Smooth muscle cell (in vitro differentiated cells): Measurements from ENCODE around the gene PRUNE1. TPM values are rescaled to one million over a fixed set of nuclear protein-coding genes. Genes with fewer than 3 reads are reported as not detected.

Experiments
- DNase-seq: peaks from one replicate; lab custom pipeline; 2025; ENCODE audit not compliant: unreplicated experiment; lab: John Stamatoyannopoulos, UW
- H2AFZ ChIP-seq: fragments of 200-600 bp; sonication (generic); 2 replicates; pipeline ENCODE4 v1.6.0; 2016; ENCODE audit warnings: antibody characterized with exemption, low read depth, mild to moderate bottlenecking
- H3F3A ChIP-seq: fragments of 200-600 bp; sonication (generic); 2 replicates; pipeline ENCODE4 v1.6.0; 2017; ENCODE audit warnings: antibody characterized with exemption, low read depth
- H3K27ac ChIP-seq: fragments of 200-600 bp; sonication (generic); 2 replicates; pipeline ENCODE4 v1.5.1; 2016; ENCODE audit warnings: low read depth, mild to moderate bottlenecking
- H3K27me3 ChIP-seq: fragments of 200-600 bp; sonication (generic); 2 replicates; pipeline ENCODE4 v1.6.1; 2016; ENCODE audit warnings: low read depth, mild to moderate bottlenecking
- H3K36me3 ChIP-seq: fragments of 200-600 bp; sonication (generic); 2 replicates; pipeline ENCODE4 v1.5.1; 2016; ENCODE audit warnings: low read depth
- H3K4me1 ChIP-seq: fragments of 200-600 bp; sonication (generic); 2 replicates; pipeline ENCODE4 v1.5.1; 2016; ENCODE audit warnings: low read depth
- H3K4me2 ChIP-seq: fragments of 200-600 bp; sonication (generic); 2 replicates; pipeline ENCODE4 v1.6.0; 2016; ENCODE audit warnings: mild to moderate bottlenecking
- H3K4me3 ChIP-seq: fragments of 200-600 bp; sonication (generic); 2 replicates; pipeline ENCODE4 v1.5.1; 2016; ENCODE audit warnings: mild to moderate bottlenecking
- H3K79me2 ChIP-seq: fragments of 200-600 bp; sonication (generic); 2 replicates; pipeline ENCODE4 v1.6.0; 2016; ENCODE audit warnings: low read depth, mild to moderate bottlenecking
- H3K9ac ChIP-seq: fragments of 200-600 bp; sonication (generic); 2 replicates; pipeline ENCODE4 v1.6.0; 2016; ENCODE audit warnings: low read depth
- H3K9me3 ChIP-seq: fragments of 200-600 bp; sonication (generic); replicated peaks from 2 replicates; pipeline ENCODE4 v1.5.1; 2016; ENCODE audit warnings: low read depth
- H4K20me1 ChIP-seq: fragments of 200-600 bp; sonication (generic); 2 replicates; pipeline ENCODE4 v1.6.0; 2016; ENCODE audit warnings: low read depth
- CTCF ChIP-seq: fragments of 200-600 bp; sonication (generic); IDR thresholded peaks from 2 replicates; pipeline ENCODE4 v1.5.1; 2017; ENCODE audit warnings: borderline replicate concordance, mild to moderate bottlenecking, antibody characterized with exemption; ENCODE audit not compliant: insufficient read depth, poor library complexity, severe bottlenecking
- WGBS: methylation state at CpG from one replicate; pipeline ENCODE4 v1.1.7; 2016; ENCODE audit warnings: low lambda C conversion rate; 5-methylcytosine and 5-hydroxymethylcytosine counted together
- polyA plus RNA-seq: library from polyadenylated mRNA; unstranded; fragments of >200 nt; fragmentation: Nextera tagmentation; extraction: Ambion mirVana; gene quantifications from 2 replicates; pipeline ENCODE4 v1.2.1, GENCODE V29; 2016
- total RNA-seq: library from RNA; depleted of rRNA; stranded (reverse); fragments of >200 nt; gene quantifications from 2 replicates; pipeline ENCODE4 v1.2.3, GENCODE V29; 2014

Gene PRUNE1
- total and polyA plus RNA-seq, 2 experiments from 2014 or later: 15.2 to 19.5 TPM

- no peaks in the 10 kb centered on the region for H3K9me3 ChIP-seq
- H3K4me3 ChIP-seq: no peak within 1 kb of the TSS
- no peak within 1 kb of the TSS for H3K4me2 ChIP-seq
- TF ChIP-seq CTCF: no peak
- no peaks in the 10 kb centered on the region for H4K20me1 ChIP-seq
- H2AFZ ChIP-seq: no peak within 1 kb of the TSS
- no peaks in the 10 kb centered on the region for H3K36me3 ChIP-seq
- 66% methylated on average over 12 of the region's 12 CpGs for WGBS
- no peak within 1 kb of the TSS for H3K27ac ChIP-seq
- peaks cover 7% of the 10 kb centered on the region for H3F3A ChIP-seq
- H3K27me3 ChIP-seq: no peaks in the 10 kb centered on the region
- H3K4me1 ChIP-seq: peaks cover 22% of the 10 kb centered on the region
- DNase-seq: no peak
- no peaks in the 10 kb centered on the region for H3K79me2 ChIP-seq
- no peak within 1 kb of the TSS for H3K9ac ChIP-seq
Observed at GRCh38 chr1:150981805-150982712, 26.2 kb upstream of the PRUNE1 start, which contains the start of gene ANXA9. ANXA9 (plus strand) TSS chr1:150982292; CDS start chr1:150983106, 814 bp downstream.

GRCh38 chr1:150985179-150985825 lies 22.9 kb upstream of the PRUNE1 start:
- no peak overlapping the region for H3K9ac ChIP-seq
- no peak overlapping the region for H3K4me2 ChIP-seq
- no peaks in the 10 kb centered on the region for H4K20me1 ChIP-seq
- no peak overlapping the region for H3K4me3 ChIP-seq
- H3K9me3 ChIP-seq: no peaks in the 10 kb centered on the region
- no peak overlapping the region for H3K27ac ChIP-seq
- no peaks in the 10 kb centered on the region for H3F3A ChIP-seq
- WGBS: 94% methylated on average over 2 of the region's 2 CpGs
- peaks cover 12% of the 10 kb centered on the region for H3K4me1 ChIP-seq
- no peak for DNase-seq
- TF ChIP-seq CTCF: no peak
- no peaks in the 10 kb centered on the region for H3K27me3 ChIP-seq
- no peaks in the 10 kb centered on the region for H3K36me3 ChIP-seq
- H2AFZ ChIP-seq: no peak overlapping the region
- H3K79me2 ChIP-seq: no peaks in the 10 kb centered on the region

GRCh38 chr1:150987924-150988323 lies 20.3 kb upstream of the PRUNE1 start:
- no peaks in the 10 kb centered on the region for H4K20me1 ChIP-seq
- H3K36me3 ChIP-seq: no peaks in the 10 kb centered on the region

More at GRCh38 chr1:150987924-150988323, 20.3 kb upstream of the PRUNE1 start:
- Histone ChIP-seq H3K9ac (no peak overlapping the region), H3K9me3 (no peaks in the 10 kb centered on the region), H3F3A (no peaks in the 10 kb centered on the region), H3K4me1 (no peaks in the 10 kb centered on the region), H2AFZ (no peak overlapping the region), H3K27me3 (no peaks in the 10 kb centered on the region), H3K79me2 (no peaks in the 10 kb centered on the region), H3K4me2 (no peak overlapping the region), H3K4me3 (no peak overlapping the region), H3K27ac (no peak overlapping the region)
- DNase-seq: no peak
- TF ChIP-seq CTCF: no peak
- WGBS: 91% methylated on average over 7 of the region's 7 CpGs
